ENCODE results near the gene ADPRHL1. TPM values are rescaled to one million over a fixed set of nuclear protein-coding genes. Genes with fewer than 3 reads are reported as not detected.

Gene ADPRHL1
- total and polyA plus RNA-seq, 4 donors = 0.28 to 0.67 (median 0.55) TPM

GRCh38 chr13:113406321-113407102, 46.8 kb downstream of the ADPRHL1 start (continued):
- TF ChIP-seq REST (IDR thresholded peaks at IDR 0.05) = no peak
- no peak for TF ChIP-seq JUND (IDR thresholded peaks at IDR 0.05)
- TF ChIP-seq CTCF (IDR thresholded peaks at IDR 0.05; ENCODE audit: low read depth, low read length, missing input control) = no peak
- TF ChIP-seq SP1 (IDR thresholded peaks at IDR 0.05) = no peak

- Histone ChIP-seq H3K4me1 (ENCODE audit: control insufficient read depth in 4 of 4, insufficient read depth in 4 of 4, low read length in 3 of 4) (no peaks in the 10 kb centered on the region), H3K9me3 (ENCODE audit: control insufficient read depth in 4 of 4, low read length in 3 of 4) (no peaks in the 10 kb centered on the region), H3K27ac (ENCODE audit: low read depth in 1 of 2, low read length in 2 of 2) (no peak overlapping the region), H3K4me3 (ENCODE audit: low read depth in 1 of 3, low read length in 3 of 3) (no peak overlapping the region), H3K9ac (ENCODE audit: low read depth in 1 of 2, low read length in 2 of 2) (no peak overlapping the region), H3K27me3 (ENCODE audit: control insufficient read depth in 4 of 4, insufficient read depth in 4 of 4, low read length in 3 of 4) (no peaks in the 10 kb centered on the region), H3K36me3 (ENCODE audit: control insufficient read depth in 4 of 4, insufficient read depth in 3 of 4, low read depth in 1 of 4, low read length in 3 of 4) (no peaks in the 10 kb centered on the region)
- no peak for DNase-seq (ENCODE audit: low spot score)
- TF ChIP-seq HNF4G (IDR thresholded peaks at IDR 0.05) = no peak
- no peak for TF ChIP-seq SP1 (IDR thresholded peaks at IDR 0.05)
- WGBS = 92% methylated on average over 38 of the region's 38 CpGs
These were observed 47.6 kb downstream of the ADPRHL1 start for GRCh38 chr13:113405481-113406300.

- H3K9me3 ChIP-seq (ENCODE audit: control insufficient read depth in 4 of 4, low read length in 3 of 4) = no peaks in the 10 kb centered on the region
- 86% methylated on average over 34 of the region's 34 CpGs for WGBS
- H3K27me3 ChIP-seq (ENCODE audit: control insufficient read depth in 4 of 4, insufficient read depth in 4 of 4, low read length in 3 of 4) = no peaks in the 10 kb centered on the region
- no peak overlapping the region for H3K9ac ChIP-seq (ENCODE audit: low read depth in 1 of 2, low read length in 2 of 2)
- no peaks in the 10 kb centered on the region for H3K4me1 ChIP-seq (ENCODE audit: control insufficient read depth in 4 of 4, insufficient read depth in 4 of 4, low read length in 3 of 4)
- no peak overlapping the region for H3K27ac ChIP-seq (ENCODE audit: low read depth in 1 of 2, low read length in 2 of 2)
- no peak for DNase-seq (ENCODE audit: low spot score)
- H3K4me3 ChIP-seq (ENCODE audit: low read depth in 1 of 3, low read length in 3 of 3) = no peak overlapping the region
- H3K36me3 ChIP-seq (ENCODE audit: control insufficient read depth in 4 of 4, insufficient read depth in 3 of 4, low read depth in 1 of 4, low read length in 3 of 4) = no peaks in the 10 kb centered on the region
- TF ChIP-seq HNF4A (conservative IDR thresholded peaks at IDR 0.05) = no peak
- TF ChIP-seq GABPA (IDR thresholded peaks at IDR 0.05 in 1 of 2, conservative IDR thresholded peaks at IDR 0.05 in 1 of 2) = no peak
- TF ChIP-seq SP1 (IDR thresholded peaks at IDR 0.05) = no peak
- no peak for TF ChIP-seq YY1 (IDR thresholded peaks at IDR 0.05)
- no peak for TF ChIP-seq EGR1 (IDR thresholded peaks at IDR 0.05; ENCODE audit: low read depth in 2 of 2)
- no peak for TF ChIP-seq CTCF (IDR thresholded peaks at IDR 0.05; ENCODE audit: low read depth, low read length, missing input control)
- no peak for TF ChIP-seq RAD21 (IDR thresholded peaks at IDR 0.05)
- no peak for TF ChIP-seq FOXA2 (IDR thresholded peaks at IDR 0.05)
- TF ChIP-seq REST (IDR thresholded peaks at IDR 0.05) = no peak
- TF ChIP-seq TAF1 (conservative IDR thresholded peaks at IDR 0.05) = no peak
- TF ChIP-seq NR2F2 (IDR thresholded peaks at IDR 0.05) = no peak
- TF ChIP-seq RXRA (IDR thresholded peaks at IDR 0.05) = no peak
- no peak for TF ChIP-seq MAX (IDR thresholded peaks at IDR 0.05)
These were observed 48.4 kb downstream of the ADPRHL1 start for GRCh38 chr13:113404723-113405471.
